ENCODE measurements around the gene NRP1.

- TF ChIP-seq CTCF (conservative IDR thresholded peaks at IDR 0.05; ENCODE audit: low read depth, low read length) (no peak), EZH2 (IDR thresholded peaks at IDR 0.05; ENCODE audit: borderline replicate concordance, low read depth, low read length, poor library complexity, severe bottlenecking) (no peak)
Observed at GRCh38 chr10:33333260-33334101, 986 bp downstream of the NRP1 start.
